ENCODE data around the gene ZSCAN9. TPM values are rescaled to one million over a fixed set of nuclear protein-coding genes. Genes with fewer than 3 reads are reported as not detected.
A peak's percentile ranks its signal among the peaks of the same experiment; 100 is the strongest.

Gene ZSCAN9
- total and polyA plus RNA-seq, 9 of the 15 experiments (the other 6 are each of a cell fraction or from before 2014, with no cell fraction given), result 18.8 to 48.9 (median 28.7) TPM

- no peak for TF ChIP-seq PHF21A (IDR thresholded peaks at IDR 0.05; ENCODE audit: borderline replicate concordance, low read depth)
- TF ChIP-seq, protein P1, sequence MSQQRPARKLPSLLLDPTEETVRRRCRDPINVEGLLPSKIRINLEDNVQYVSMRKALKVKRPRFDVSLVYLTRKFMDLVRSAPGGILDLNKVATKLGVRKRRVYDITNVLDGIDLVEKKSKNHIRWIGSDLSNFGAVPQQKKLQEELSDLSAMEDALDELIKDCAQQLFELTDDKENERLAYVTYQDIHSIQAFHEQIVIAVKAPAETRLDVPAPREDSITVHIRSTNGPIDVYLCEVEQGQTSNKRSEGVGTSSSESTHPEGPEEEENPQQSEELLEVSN (IDR thresholded peaks at IDR 0.05; ENCODE audit: borderline replicate concordance in 1 of 2, extremely low read depth in 1 of 2, insufficient read depth in 1 of 2, insufficient read length in 1 of 2, low read depth in 1 of 2, low read length in 1 of 2, poor library complexity in 1 of 2, severe bottlenecking in 1 of 2), result no peak
- TF ChIP-seq MCM7 (IDR thresholded peaks at IDR 0.05), result no peak
- no peak for TF ChIP-seq NELFE (IDR thresholded peaks at IDR 0.05; ENCODE audit: insufficient read depth, insufficient read length)
- TF ChIP-seq, protein P2, sequence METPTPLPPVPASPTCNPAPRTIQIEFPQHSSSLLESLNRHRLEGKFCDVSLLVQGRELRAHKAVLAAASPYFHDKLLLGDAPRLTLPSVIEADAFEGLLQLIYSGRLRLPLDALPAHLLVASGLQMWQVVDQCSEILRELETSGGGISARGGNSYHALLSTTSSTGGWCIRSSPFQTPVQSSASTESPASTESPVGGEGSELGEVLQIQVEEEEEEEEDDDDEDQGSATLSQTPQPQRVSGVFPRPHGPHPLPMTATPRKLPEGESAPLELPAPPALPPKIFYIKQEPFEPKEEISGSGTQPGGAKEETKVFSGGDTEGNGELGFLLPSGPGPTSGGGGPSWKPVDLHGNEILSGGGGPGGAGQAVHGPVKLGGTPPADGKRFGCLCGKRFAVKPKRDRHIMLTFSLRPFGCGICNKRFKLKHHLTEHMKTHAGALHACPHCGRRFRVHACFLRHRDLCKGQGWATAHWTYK (CRISPR knock-in tag; IDR thresholded peaks at IDR 0.05), result 0 out of 2 replicates have a peak, but pooled peaks have one; percentile 65
- TF ChIP-seq MAFG (tag; conservative IDR thresholded peaks at IDR 0.05), result no peak
- TF ChIP-seq, protein P3, sequence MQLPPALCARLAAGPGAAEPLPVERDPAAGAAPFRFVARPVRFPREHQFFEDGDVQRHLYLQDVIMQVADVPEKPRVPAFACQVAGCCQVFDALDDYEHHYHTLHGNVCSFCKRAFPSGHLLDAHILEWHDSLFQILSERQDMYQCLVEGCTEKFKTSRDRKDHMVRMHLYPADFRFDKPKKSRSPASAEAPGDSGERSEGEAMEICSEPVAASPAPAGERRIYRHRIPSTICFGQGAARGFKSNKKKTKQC (CRISPR knock-in tag; IDR thresholded peaks at IDR 0.05), result no peak
- peak; percentile 54 for TF ChIP-seq NCOR1 (IDR thresholded peaks at IDR 0.05)
- TF ChIP-seq TCF15 (CRISPR knock-in tag; IDR thresholded peaks at IDR 0.05), result no peak
- no peak for TF ChIP-seq PATZ1 (CRISPR knock-in tag; IDR thresholded peaks at IDR 0.05; ENCODE audit: borderline replicate concordance)
- no peak for TF ChIP-seq GTF2A2 (tag; IDR thresholded peaks at IDR 0.05)
- no peak for TF ChIP-seq PHB (CRISPR knock-in tag; IDR thresholded peaks at IDR 0.05)
- TF ChIP-seq NFIX (CRISPR knock-in tag; IDR thresholded peaks at IDR 0.05; ENCODE audit: low read depth), result no peak
- no peak for TF ChIP-seq GABPA (tag; conservative IDR thresholded peaks at IDR 0.05; ENCODE audit: low read depth)
- no peak for TF ChIP-seq SLC30A9 (CRISPR knock-in tag; IDR thresholded peaks at IDR 0.05)
- TF ChIP-seq CHD2 (IDR thresholded peaks at IDR 0.05; ENCODE audit: low read depth, low read length), result no peak; the same call in 1 of the 2 replicates
- no peak; the same call in 1 of the 2 replicates for TF ChIP-seq LEF1 (IDR thresholded peaks at IDR 0.05)
- TF ChIP-seq, protein P4, sequence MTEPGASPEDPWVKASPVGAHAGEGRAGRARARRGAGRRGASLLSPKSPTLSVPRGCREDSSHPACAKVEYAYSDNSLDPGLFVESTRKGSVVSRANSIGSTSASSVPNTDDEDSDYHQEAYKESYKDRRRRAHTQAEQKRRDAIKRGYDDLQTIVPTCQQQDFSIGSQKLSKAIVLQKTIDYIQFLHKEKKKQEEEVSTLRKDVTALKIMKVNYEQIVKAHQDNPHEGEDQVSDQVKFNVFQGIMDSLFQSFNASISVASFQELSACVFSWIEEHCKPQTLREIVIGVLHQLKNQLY (CRISPR knock-in tag; conservative IDR thresholded peaks at IDR 0.05), result peak in 1 of 2 experiments; percentile 90; a peak in 2 of 4 replicates
- TF ChIP-seq ILF3 (IDR thresholded peaks at IDR 0.05; ENCODE audit: borderline replicate concordance), result peak; percentile 92; the same call in 1 of the 2 replicates
These were observed 4.6 kb upstream of the ZSCAN9 start (continued) for GRCh38 chr6:28220257-28221133.

All from K562 (cell line).